HG03378 (cell line): ENCODE results near the gene TEX35.
A peak's percentile ranks its signal among the peaks of the same experiment; 100 is the strongest.

Experiments used
- ATAC-seq: cut with Tn5 transposase; IDR thresholded peaks from one replicate; pipeline ENCODE4 v1.9.1; 2021; ENCODE audit warnings: mild to moderate bottlenecking, moderate library complexity; ENCODE audit not compliant: unreplicated experiment

Gene TEX35

GRCh38 chr1:178513278-178513983, 522 bp downstream of the TEX35 start:
- ATAC-seq, result no peak

- no peak for ATAC-seq
Observed at GRCh38 chr1:178516110-178516509, 3.2 kb downstream of the TEX35 start.

- ATAC-seq, result no peak
Observed at GRCh38 chr1:178518894-178519293, 6.0 kb downstream of the TEX35 start.

- ATAC-seq, result no peak
Observed at GRCh38 chr1:178520803-178521202, 7.9 kb downstream of the TEX35 start.

GRCh38 chr1:178521241-178521640, 8.3 kb downstream of the TEX35 start:
- no peak for ATAC-seq

- ATAC-seq, result no peak
Observed at GRCh38 chr1:178527117-178527516, 14.2 kb downstream of the TEX35 start.

- no peak for ATAC-seq
Observed at GRCh38 chr1:178528228-178528952, 15.5 kb downstream of the TEX35 start.

GRCh38 chr1:178528953-178529335, 16.0 kb downstream of the TEX35 start:
- ATAC-seq, result no peak

- ATAC-seq, result no peak
Observed at GRCh38 chr1:178529364-178530036, 16.6 kb downstream of the TEX35 start.

- no peak for ATAC-seq
Observed at GRCh38 chr1:178530037-178530402, 17.1 kb downstream of the TEX35 start.

GRCh38 chr1:178530502-178530901, 17.6 kb downstream of the TEX35 start:
- no peak for ATAC-seq

GRCh38 chr1:178531887-178532286, 19.0 kb downstream of the TEX35 start:
- peak; percentile 20 for ATAC-seq

- ATAC-seq, result peak; percentile 67
Observed at GRCh38 chr1:178532392-178532791, 19.5 kb downstream of the TEX35 start.

GRCh38 chr1:178533121-178533946, 20.4 kb downstream of the TEX35 start:
- no peak for ATAC-seq

GRCh38 chr1:178534137-178534868, 21.4 kb downstream of the TEX35 start:
- no peak for ATAC-seq

GRCh38 chr1:178536329-178536728, 23.4 kb downstream of the TEX35 start:
- ATAC-seq, result no peak

GRCh38 chr1:178536844-178537371, 24.0 kb downstream of the TEX35 start:
- no peak for ATAC-seq

GRCh38 chr1:178537382-178538090, 24.6 kb downstream of the TEX35 start:
- no peak for ATAC-seq

GRCh38 chr1:178538192-178538916, 25.4 kb downstream of the TEX35 start:
- ATAC-seq, result no peak
